Endothelial cell of umbilical vein (primary cell): ENCODE results near the gene PGAM1. TPM values are rescaled to one million over a fixed set of nuclear protein-coding genes. Genes with fewer than 3 reads are reported as not detected.
"Not testable (repeated sequence)": the region's sequence is repeated elsewhere in the genome, so short reads cannot be mapped to it uniquely, and the experiment has no call there.

Experiments used
- BruUV-seq: library from RNA; stranded (reverse); fragments of 400-500 nt; replicated peaks from 2 replicates; lab custom pipeline; 2021; lab: Mats Ljungman, UMichigan
- CTCF ChIA-PET: fragments of 300-600, 350-600 bp; sonication (Branson Sonifier 250); formaldehyde crosslinking; loops from one replicate; lab custom pipeline; 2021; ENCODE audit warnings: antibody characterized with exemption, inconsistent platforms; lab: Charles Lee
- POLR2A ChIA-PET: fragments of 300-600, 350-600 bp; sonication (Branson Sonifier 250); formaldehyde crosslinking; loops from one replicate; lab custom pipeline; 2021; ENCODE audit warnings: antibody characterized with exemption, inconsistent platforms; lab: Charles Lee
- DNase-seq: peaks from one replicate; pipeline ENCODE4 v3.0.0-alpha.2; 2011; ENCODE audit warnings: low read depth, low spot score
- FAIRE-seq: peaks from 2 replicates; lab custom pipeline; 2011; peaks lifted over from hg19 to GRCh38; lab: Jason Lieb, UNC
- H2AFZ ChIP-seq: 2 replicates; pipeline ENCODE4 v1.6.0; 2012; ENCODE audit warnings: low read depth, low read length, control low read depth, inconsistent platforms
- H3K27ac ChIP-seq: 2 replicates; pipeline ENCODE4 v1.5.1; 2011; ENCODE audit warnings: low read depth, mild to moderate bottlenecking, control low read depth, low read length, moderate library complexity; ENCODE audit not compliant: insufficient read depth
- H3K27me3 ChIP-seq, 2 experiments: 2 replicates each; pipeline versions ENCODE4 v1.6.0 to v1.6.1; 2011; ENCODE audit warnings: low read length in 2 of 2, mixed read lengths in 1 of 2; ENCODE audit not compliant: control insufficient read depth in 2 of 2, insufficient read depth in 2 of 2
- H3K36me3 ChIP-seq, 2 experiments: 2 replicates in 1 of 2; 3 replicates in 1 of 2; pipeline ENCODE4 v1.5.1; 2011; ENCODE audit warnings: low read length in 2 of 2, mild to moderate bottlenecking in 1 of 2, moderate library complexity in 1 of 2; ENCODE audit not compliant: control insufficient read depth in 2 of 2, insufficient read depth in 2 of 2; ENCODE audit errors: extremely low read depth in 1 of 2
- H3K4me1 ChIP-seq: 3 replicates; pipeline ENCODE4 v1.5.1; 2011; ENCODE audit warnings: mild to moderate bottlenecking, low read length; ENCODE audit not compliant: control insufficient read depth, insufficient read depth; ENCODE audit errors: extremely low read depth
- H3K4me2 ChIP-seq: 2 replicates; pipeline ENCODE4 v1.6.1; 2011; ENCODE audit warnings: low read length, control low read depth, mixed read lengths; ENCODE audit not compliant: insufficient read depth
- H3K4me3 ChIP-seq, 3 experiments: fragments of 200-600 bp in 1 of 3; sonication (generic), shearing (Covaris generic) in 1 of 3; replicated peaks in 1 of 3; 2 replicates each; pipeline ENCODE4 v1.5.1; 2011 to 2016; ENCODE audit warnings: control low read depth in 3 of 3, low read length in 3 of 3, mild to moderate bottlenecking in 2 of 3, inconsistent platforms in 1 of 3, low read depth in 1 of 3, moderate library complexity in 1 of 3; ENCODE audit not compliant: insufficient read depth in 1 of 3
- H3K79me2 ChIP-seq: 2 replicates; pipeline ENCODE4 v1.6.0; 2012; ENCODE audit warnings: low read length, inconsistent platforms; ENCODE audit not compliant: control insufficient read depth, insufficient read depth
- H3K9ac ChIP-seq: replicated peaks from 2 replicates; pipeline ENCODE3; 2011; ENCODE audit warnings: low read length, control low read depth; ENCODE audit not compliant: insufficient read depth; ENCODE audit errors: extremely low read depth
- H3K9me1 ChIP-seq: replicated peaks from 3 replicates; pipeline ENCODE4 v1.6.0; 2011; ENCODE audit warnings: mild to moderate bottlenecking, low read length; ENCODE audit not compliant: control insufficient read depth, insufficient read depth; ENCODE audit errors: extremely low read depth
- H3K9me3 ChIP-seq: replicated peaks from 2 replicates; pipeline ENCODE4 v1.5.1; 2012; ENCODE audit warnings: low read length, inconsistent platforms; ENCODE audit not compliant: control insufficient read depth, insufficient read depth
- H4K20me1 ChIP-seq: replicated peaks from 2 replicates; pipeline ENCODE3; 2011; ENCODE audit warnings: mild to moderate bottlenecking, low read length; ENCODE audit not compliant: control insufficient read depth, insufficient read depth; ENCODE audit errors: extremely low read depth
- CTCF ChIP-seq, 2 donors: IDR thresholded peaks; 1 replicate in 1 of 2; 2 replicates in 1 of 2; pipeline ENCODE4 v1.5.1; 2011; ENCODE audit warnings: low read length in 2 of 2, mild to moderate bottlenecking in 2 of 2, moderate library complexity in 2 of 2, control low read depth in 1 of 2, inconsistent platforms in 1 of 2, low read depth in 1 of 2; ENCODE audit not compliant: insufficient read depth in 1 of 2; ENCODE audit errors: extremely low read depth in 1 of 2
- EZH2 ChIP-seq: IDR thresholded peaks from 2 replicates; pipeline ENCODE4 v1.6.1; 2012; ENCODE audit warnings: borderline replicate concordance, low read depth, mild to moderate bottlenecking, moderate library complexity, low read length, inconsistent platforms; ENCODE audit not compliant: severe bottlenecking
- FOS ChIP-seq: IDR thresholded peaks from 2 replicates; pipeline ENCODE4 v1.6.1; 2011; ENCODE audit warnings: mild to moderate bottlenecking, low read length, moderate library complexity, borderline replicate concordance; ENCODE audit not compliant: insufficient read depth
- GATA2 ChIP-seq: IDR thresholded peaks from 2 replicates; pipeline ENCODE4 v1.7.0; 2011; ENCODE audit warnings: low read depth, mild to moderate bottlenecking, moderate library complexity, mixed read lengths, low read length; ENCODE audit not compliant: insufficient read length, insufficient read depth
- JUN ChIP-seq: IDR thresholded peaks from 2 replicates; pipeline ENCODE4 v1.6.1; 2011; ENCODE audit warnings: borderline replicate concordance, low read depth; ENCODE audit not compliant: insufficient read length, insufficient read depth
- MAX ChIP-seq: IDR thresholded peaks from 2 replicates; pipeline ENCODE4 v1.6.1; 2011; ENCODE audit not compliant: insufficient read depth, insufficient read length
- MYC ChIP-seq: IDR thresholded peaks from one replicate; pipeline ENCODE4 v1.6.1; 2011; ENCODE audit warnings: mild to moderate bottlenecking, low read depth, low read length
- POLR2A ChIP-seq: IDR thresholded peaks from 2 replicates; pipeline ENCODE4 v1.6.1; 2012; ENCODE audit warnings: low read depth, mild to moderate bottlenecking, control low read depth, low read length
- POLR2AphosphoS5 ChIP-seq: IDR thresholded peaks from 2 replicates; pipeline ENCODE4 v1.6.1; 2012; ENCODE audit warnings: low read depth, mild to moderate bottlenecking, control low read depth, low read length, moderate library complexity; ENCODE audit not compliant: insufficient read depth
- dilution Hi-C: fragments of 300-500 bp; cut with MboI; formaldehyde crosslinking; loops from one replicate; pipeline ENCODE4 v1.15.0; 2019; ENCODE audit warnings: low sequenced_read_pairs; ENCODE audit not compliant: extremely low pct_ligation_motif_present
- intact Hi-C: fragments of 100-400 bp; cut with micrococcal nuclease; formaldehyde crosslinking; loops from one replicate; pipeline ENCODE4 v1.10.0; 2022
- polyA plus RNA-seq, 4 experiments: library from polyadenylated mRNA; depleted of rRNA in 3 of 4; stranded (reverse) in 3 of 4; unstranded in 1 of 4; fragments of >200 nt; gene quantifications; 2 replicates each; pipeline versions ENCODE4 v1.2.1 to v1.2.3, GENCODE V29; 2011 to 2012; ENCODE audit warnings: missing spikeins in 1 of 4
- total RNA-seq: library from RNA; stranded (reverse); gene quantifications from 2 replicates; pipeline ENCODE4 v1.2.3, GENCODE V29; 2021

PGAM1 gene
- total and polyA plus RNA-seq, 2 donors (not counting 3 experiments of a cell fraction or from before 2014, with no cell fraction given): 375 TPM

- Histone ChIP-seq H3K79me2 (no peaks in the 10 kb centered on the region), H3K36me3 (no peaks in the 10 kb centered on the region), H3K4me2 (no peak overlapping the region), H4K20me1 (no peaks in the 10 kb centered on the region), H3K27ac (no peak overlapping the region), H3K4me3 (no peak overlapping the region), H3K9me1 (no peaks in the 10 kb centered on the region), H3K4me1 (no peaks in the 10 kb centered on the region), H3K27me3 (no peaks in the 10 kb centered on the region), H3K9me3 (no peaks in the 10 kb centered on the region), H3K9ac (no peak overlapping the region), H2AFZ (no peak overlapping the region)
- no peak for FAIRE-seq
- dilution Hi-C loops (no loop called here), intact Hi-C loops (no loop called here)
- BruUV-seq: no TSS peak
- ChIA-PET CTCF (no interaction called here), POLR2A (no interaction called here)
- TF ChIP-seq FOS (no peak), POLR2A (no peak), EZH2 (no peak), MYC (no peak), JUN (no peak), POLR2AphosphoS5 (no peak), CTCF (IDR thresholded peaks at IDR 0.05; ENCODE audit: extremely low read depth in 1 of 2, insufficient read depth in 1 of 2, low read depth in 1 of 2, low read length in 2 of 2) (no peak), GATA2 (no peak), MAX (no peak)
- DNase-seq: no peak
These were observed 9.4 kb upstream of the PGAM1 start for GRCh38 chr10:97416565-97416964.

GRCh38 chr10:97423757-97424098 is 2.3 kb upstream of the PGAM1 start:
- Histone ChIP-seq H3K4me1 (peaks cover 25% of the 10 kb centered on the region), H3K79me2 (peaks cover 38% of the 10 kb centered on the region)
- H3K27me3 ChIP-seq, H3K9me1 ChIP-seq, DNase-seq, H3K9ac ChIP-seq, H4K20me1 ChIP-seq, POLR2A ChIA-PET, H3K4me2 ChIP-seq, intact Hi-C loops, H3K4me3 ChIP-seq, H3K36me3 ChIP-seq, H3K9me3 ChIP-seq, H3K27ac ChIP-seq, H2AFZ ChIP-seq, BruUV-seq, dilution Hi-C loops, FAIRE-seq: not testable (repeated sequence)
- CTCF ChIA-PET: interaction anchor here (1.5 to 2.1 kb wide), 5 partner anchors 9 to 23 kb away, joined by 5 to 10 read pairs (median 6); partner anchors contain the start of gene RRP12
